Measurements from ENCODE around the gene OSBP2.

The OSBP2 gene

GRCh38 chr22:30717331-30717921 lies 22.8 kb downstream of the OSBP2 start:
- H3K4me3 ChIP-seq (ENCODE audit: severe bottlenecking) = no peak overlapping the region
- DNase-seq (ENCODE audit: low spot score) (no peak), ATAC-seq (ENCODE audit: low read depth) (peak; percentile 85)
- TF ChIP-seq CTCF (IDR thresholded peaks at IDR 0.05; ENCODE audit: poor library complexity, severe bottlenecking) = no peak
- H3K27me3 ChIP-seq (ENCODE audit: insufficient read depth, poor library complexity, severe bottlenecking) = no peaks in the 10 kb centered on the region
- peak overlapping the region; percentile 58 for H3K27ac ChIP-seq (ENCODE audit: poor library complexity, severe bottlenecking)
- no peaks in the 10 kb centered on the region for H3K36me3 ChIP-seq (ENCODE audit: low read depth)
- peaks cover 17% of the 10 kb centered on the region for H3K4me1 ChIP-seq (ENCODE audit: insufficient read depth, poor library complexity, severe bottlenecking)
- H3K9me3 ChIP-seq (ENCODE audit: severe bottlenecking) = no peaks in the 10 kb centered on the region

- no peak for TF ChIP-seq CTCF (IDR thresholded peaks at IDR 0.05; ENCODE audit: poor library complexity, severe bottlenecking)
- ATAC-seq (ENCODE audit: low read depth) = 0 out of 3 replicates have a peak, but pooled peaks have one; percentile 21
- H3K4me1 ChIP-seq (ENCODE audit: insufficient read depth, poor library complexity, severe bottlenecking) = peaks cover 17% of the 10 kb centered on the region
- H3K27ac ChIP-seq (ENCODE audit: poor library complexity, severe bottlenecking) = peak overlapping the region; percentile 58
- no peak overlapping the region for H3K4me3 ChIP-seq (ENCODE audit: severe bottlenecking)
- no peak for DNase-seq (ENCODE audit: low spot score)
- H3K9me3 ChIP-seq (ENCODE audit: severe bottlenecking) = no peaks in the 10 kb centered on the region
- H3K27me3 ChIP-seq (ENCODE audit: insufficient read depth, poor library complexity, severe bottlenecking) = no peaks in the 10 kb centered on the region
- H3K36me3 ChIP-seq (ENCODE audit: low read depth) = no peaks in the 10 kb centered on the region
These were observed 23.3 kb downstream of the OSBP2 start for GRCh38 chr22:30717952-30718351.

GRCh38 chr22:30718491-30718890 lies 23.8 kb downstream of the OSBP2 start:
- peaks cover 17% of the 10 kb centered on the region for H3K4me1 ChIP-seq (ENCODE audit: insufficient read depth, poor library complexity, severe bottlenecking)
- ATAC-seq (ENCODE audit: low read depth) = no peak
- H3K9me3 ChIP-seq (ENCODE audit: severe bottlenecking) = no peaks in the 10 kb centered on the region
- H3K36me3 ChIP-seq (ENCODE audit: low read depth) = no peaks in the 10 kb centered on the region
- peak overlapping the region; percentile 58 for H3K27ac ChIP-seq (ENCODE audit: poor library complexity, severe bottlenecking)
- no peak overlapping the region for H3K4me3 ChIP-seq (ENCODE audit: severe bottlenecking)
- no peaks in the 10 kb centered on the region for H3K27me3 ChIP-seq (ENCODE audit: insufficient read depth, poor library complexity, severe bottlenecking)
- no peak for DNase-seq (ENCODE audit: low spot score)
- TF ChIP-seq CTCF (IDR thresholded peaks at IDR 0.05; ENCODE audit: poor library complexity, severe bottlenecking) = no peak

GRCh38 chr22:30718938-30719337 lies 24.3 kb downstream of the OSBP2 start:
- no peaks in the 10 kb centered on the region for H3K36me3 ChIP-seq (ENCODE audit: low read depth)
- ATAC-seq (ENCODE audit: low read depth) (no peak), DNase-seq (ENCODE audit: low spot score) (no peak)
- no peak overlapping the region for H3K27ac ChIP-seq (ENCODE audit: poor library complexity, severe bottlenecking)
- no peaks in the 10 kb centered on the region for H3K9me3 ChIP-seq (ENCODE audit: severe bottlenecking)
- H3K27me3 ChIP-seq (ENCODE audit: insufficient read depth, poor library complexity, severe bottlenecking) = no peaks in the 10 kb centered on the region
- no peak overlapping the region for H3K4me3 ChIP-seq (ENCODE audit: severe bottlenecking)
- H3K4me1 ChIP-seq (ENCODE audit: insufficient read depth, poor library complexity, severe bottlenecking) = peaks cover 17% of the 10 kb centered on the region
- TF ChIP-seq CTCF (IDR thresholded peaks at IDR 0.05; ENCODE audit: poor library complexity, severe bottlenecking) = no peak

- TF ChIP-seq CTCF (IDR thresholded peaks at IDR 0.05; ENCODE audit: poor library complexity, severe bottlenecking) = no peak
- Histone ChIP-seq H3K27me3 (ENCODE audit: insufficient read depth, poor library complexity, severe bottlenecking) (no peaks in the 10 kb centered on the region), H3K36me3 (ENCODE audit: low read depth) (no peaks in the 10 kb centered on the region), H3K4me3 (ENCODE audit: severe bottlenecking) (no peak overlapping the region), H3K9me3 (ENCODE audit: severe bottlenecking) (no peaks in the 10 kb centered on the region), H3K4me1 (ENCODE audit: insufficient read depth, poor library complexity, severe bottlenecking) (peaks cover 17% of the 10 kb centered on the region), H3K27ac (ENCODE audit: poor library complexity, severe bottlenecking) (no peak overlapping the region)
- no peak for ATAC-seq (ENCODE audit: low read depth)
- DNase-seq (ENCODE audit: low spot score) = no peak
These were observed 25.7 kb downstream of the OSBP2 start for GRCh38 chr22:30720263-30720837.
